T-helper 22 cell (primary cell): ENCODE data around the gene GAGE10.
"Not testable (repeated sequence)": the region's sequence is repeated elsewhere in the genome, so short reads cannot be mapped to it uniquely, and the experiment has no call there.

Experiments used
- DNase-seq: peaks from one replicate; pipeline ENCODE4 v3.0.0-alpha.2; 2020; ENCODE audit warnings: low read depth

The GAGE10 gene

DNA sequence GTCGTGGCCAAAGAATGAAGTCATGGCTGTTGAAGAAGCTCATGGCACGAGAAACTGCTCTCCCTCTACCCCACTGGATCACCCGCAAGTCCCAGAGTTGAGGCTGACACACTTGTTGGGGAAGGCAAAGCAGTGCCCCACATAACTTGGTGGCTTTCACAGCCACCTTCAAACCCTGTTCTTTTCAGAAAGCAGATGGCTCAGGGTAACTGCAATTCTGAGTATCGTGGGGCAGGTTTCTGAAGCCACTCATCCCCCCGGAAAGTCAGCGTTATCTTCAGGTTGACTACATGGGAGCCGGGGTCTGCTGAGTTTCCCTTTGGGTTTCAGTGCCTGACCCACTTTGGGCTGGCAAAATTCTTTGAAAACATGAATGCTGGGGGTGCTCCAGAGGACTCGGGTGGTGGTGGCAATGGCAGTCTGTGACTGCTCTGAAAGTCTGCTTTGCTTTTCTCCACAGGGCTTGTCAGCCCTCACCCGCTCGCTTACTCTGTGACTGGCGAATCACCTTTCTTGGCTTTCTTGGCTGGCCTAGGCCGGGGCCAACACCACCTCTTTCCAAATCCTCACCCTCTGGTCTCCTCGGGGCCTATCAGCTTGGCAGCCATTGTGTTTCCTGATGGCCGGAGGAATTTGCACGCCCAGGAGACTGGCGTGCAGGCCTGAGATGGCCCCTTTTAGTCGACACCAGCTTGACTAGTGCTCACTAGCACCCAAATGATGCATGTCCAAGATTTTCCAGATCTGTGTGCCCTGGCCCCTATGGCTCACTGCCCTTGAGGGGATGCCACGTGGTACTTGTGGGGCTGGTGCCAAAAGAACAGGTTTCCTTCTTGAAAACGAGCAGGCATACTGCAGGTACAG is 26.5 kb upstream of the GAGE10 start:
- DNase-seq = no peak

DNA sequence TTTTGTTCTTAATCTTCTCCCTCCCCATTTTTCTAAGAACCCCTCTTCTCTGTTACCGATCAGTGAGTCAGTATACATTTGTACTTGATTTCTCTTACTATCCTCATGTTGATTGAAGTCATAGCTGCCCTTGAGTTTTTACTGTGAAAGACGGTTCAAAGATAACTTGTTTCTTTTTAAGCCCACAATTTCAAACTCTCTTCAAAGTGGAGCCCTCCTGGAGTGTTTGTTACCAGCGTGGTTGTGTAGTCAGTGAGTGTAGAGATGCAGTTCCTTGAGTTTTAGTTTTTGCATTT is 26.0 kb upstream of the GAGE10 start:
- no peak for DNase-seq

DNA sequence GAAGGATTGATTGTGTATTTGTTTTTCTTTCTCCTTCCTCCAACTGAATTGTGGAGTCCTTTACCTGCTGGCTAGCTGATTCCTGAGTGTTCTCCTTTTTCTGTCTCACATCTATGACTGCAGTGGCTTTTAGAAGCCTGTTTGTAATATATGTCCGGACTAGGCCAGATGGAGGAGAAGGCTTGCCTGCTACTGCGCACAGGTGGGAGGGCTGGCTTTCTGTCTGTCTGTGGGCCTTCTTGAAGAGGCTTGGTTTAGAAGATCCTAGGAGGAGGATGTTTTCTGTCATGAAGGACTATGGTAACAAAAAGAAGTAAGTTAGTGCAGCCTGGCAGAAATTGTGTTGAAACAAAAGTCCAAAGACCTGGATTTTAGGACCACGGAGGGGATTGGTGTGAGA is 25.4 kb upstream of the GAGE10 start:
- no peak for DNase-seq

DNA sequence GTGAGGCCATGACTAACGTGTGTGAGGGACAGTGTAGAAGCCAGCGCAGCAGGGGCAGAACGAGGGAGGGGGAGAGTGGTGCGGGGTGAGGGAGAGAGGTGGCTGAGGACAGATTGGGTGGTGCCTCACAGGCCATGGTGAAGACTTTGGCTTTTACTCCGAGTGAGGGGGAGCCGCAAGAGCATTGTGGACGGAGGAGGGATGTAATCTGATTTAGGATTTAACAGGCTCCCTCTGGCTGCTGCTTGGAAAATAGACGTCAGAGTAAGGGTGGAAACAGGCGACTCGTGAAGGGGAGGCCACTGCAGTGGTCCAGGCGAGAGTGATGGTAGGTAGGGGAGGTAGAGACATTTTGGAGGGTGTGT is 20.8 kb upstream of the GAGE10 start:
- no peak for DNase-seq

DNA sequence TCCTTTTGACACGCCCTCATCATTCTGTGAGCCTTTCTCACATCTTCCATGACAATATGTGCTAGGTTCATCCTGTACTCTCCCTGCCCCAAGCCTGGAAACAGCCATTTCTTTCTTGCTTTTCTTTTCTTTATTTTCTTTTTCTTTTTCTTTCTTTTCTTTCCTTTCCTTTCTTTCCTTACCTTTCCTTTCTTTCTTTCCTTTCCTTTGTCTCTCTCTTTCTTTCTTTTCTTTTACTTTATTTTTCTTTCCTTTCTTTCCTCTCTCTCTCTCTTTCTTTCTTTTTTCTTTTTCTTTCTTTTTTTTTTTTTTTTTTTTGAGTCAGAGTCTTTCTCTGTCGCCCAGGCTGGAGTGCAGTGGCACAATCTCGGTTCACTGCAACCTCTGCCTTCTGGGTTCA is 19.2 kb upstream of the GAGE10 start:
- no peak for DNase-seq

DNA sequence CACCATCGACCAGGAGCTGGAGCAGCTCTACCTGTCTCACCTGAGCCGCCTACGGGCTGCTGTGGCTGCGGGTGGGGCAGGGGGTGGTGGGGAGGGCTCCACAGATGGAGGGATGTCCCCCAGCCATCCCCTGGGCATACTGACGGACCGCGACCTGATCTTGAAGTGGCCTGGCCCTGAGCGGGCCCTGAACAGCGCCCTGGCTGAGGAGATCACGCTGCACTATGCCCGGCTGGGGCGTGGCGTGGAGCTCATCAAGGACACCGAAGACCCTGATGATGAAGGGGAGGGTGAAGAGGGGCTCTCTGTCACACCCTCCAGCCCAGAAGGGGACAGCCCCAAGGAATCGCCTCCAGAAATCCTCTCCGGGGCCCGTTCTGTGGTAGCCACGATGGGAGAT is 17.3 kb upstream of the GAGE10 start:
- no peak for DNase-seq

DNA sequence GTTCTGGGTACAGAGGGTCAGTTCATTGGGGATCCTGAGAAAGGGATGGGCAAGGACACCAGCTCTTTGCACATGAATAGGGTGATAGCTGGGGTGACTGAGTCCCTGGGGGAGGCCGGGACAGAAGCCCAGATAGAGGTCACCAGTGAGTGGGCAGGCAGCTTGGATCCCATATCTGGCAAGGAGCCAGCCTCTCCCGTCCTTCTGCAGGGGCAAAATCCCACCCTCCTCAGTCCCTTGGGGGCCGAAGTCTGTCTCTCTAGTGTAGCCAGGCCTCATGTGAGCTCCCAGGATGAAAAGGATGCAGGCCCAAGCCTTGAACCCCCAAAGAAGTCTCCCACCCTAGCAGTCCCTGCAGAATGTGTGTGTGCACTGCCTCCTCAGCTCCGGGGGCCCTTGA is 16.9 kb upstream of the GAGE10 start:
- no peak for DNase-seq

DNA sequence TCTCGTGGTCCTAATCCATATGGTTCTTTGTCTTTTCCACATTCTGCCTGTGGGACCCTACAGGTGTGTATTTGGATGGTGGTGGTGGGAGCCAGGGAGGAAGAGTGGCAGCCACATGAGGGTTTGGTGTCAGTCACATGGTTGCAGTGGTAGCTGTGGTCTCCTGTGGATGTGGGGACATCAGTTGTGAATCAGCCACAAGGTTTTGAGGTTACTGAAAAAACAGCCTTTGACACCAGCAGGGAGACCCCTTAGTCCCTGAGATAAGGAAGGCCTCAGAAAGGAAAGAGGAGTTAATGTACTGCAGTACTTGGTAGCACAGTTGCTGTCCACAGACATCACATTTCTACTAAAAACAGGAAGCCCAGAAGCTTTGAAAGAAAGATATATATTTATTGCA is 15.8 kb upstream of the GAGE10 start:
- no peak for DNase-seq

DNA sequence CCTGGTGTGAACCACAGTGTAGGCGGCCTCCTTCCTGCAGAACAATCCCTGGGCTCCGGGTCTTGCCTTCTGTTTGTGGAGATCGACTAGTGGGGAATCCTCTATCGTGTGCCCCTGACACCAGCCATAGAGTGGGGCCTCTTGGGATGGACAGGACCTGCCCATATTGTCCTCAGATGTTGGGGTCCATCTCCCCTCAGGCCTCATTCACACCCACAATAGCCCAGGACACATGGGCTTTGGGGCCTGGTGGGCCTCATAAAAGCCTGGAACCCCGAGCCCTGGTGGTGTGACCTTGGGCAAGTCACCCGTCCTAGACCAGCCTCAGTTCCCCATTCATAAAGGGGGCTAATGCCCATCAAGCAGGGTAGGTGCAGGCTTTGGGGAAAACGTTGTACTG is 13.2 kb upstream of the GAGE10 start:
- DNase-seq = no peak

DNA sequence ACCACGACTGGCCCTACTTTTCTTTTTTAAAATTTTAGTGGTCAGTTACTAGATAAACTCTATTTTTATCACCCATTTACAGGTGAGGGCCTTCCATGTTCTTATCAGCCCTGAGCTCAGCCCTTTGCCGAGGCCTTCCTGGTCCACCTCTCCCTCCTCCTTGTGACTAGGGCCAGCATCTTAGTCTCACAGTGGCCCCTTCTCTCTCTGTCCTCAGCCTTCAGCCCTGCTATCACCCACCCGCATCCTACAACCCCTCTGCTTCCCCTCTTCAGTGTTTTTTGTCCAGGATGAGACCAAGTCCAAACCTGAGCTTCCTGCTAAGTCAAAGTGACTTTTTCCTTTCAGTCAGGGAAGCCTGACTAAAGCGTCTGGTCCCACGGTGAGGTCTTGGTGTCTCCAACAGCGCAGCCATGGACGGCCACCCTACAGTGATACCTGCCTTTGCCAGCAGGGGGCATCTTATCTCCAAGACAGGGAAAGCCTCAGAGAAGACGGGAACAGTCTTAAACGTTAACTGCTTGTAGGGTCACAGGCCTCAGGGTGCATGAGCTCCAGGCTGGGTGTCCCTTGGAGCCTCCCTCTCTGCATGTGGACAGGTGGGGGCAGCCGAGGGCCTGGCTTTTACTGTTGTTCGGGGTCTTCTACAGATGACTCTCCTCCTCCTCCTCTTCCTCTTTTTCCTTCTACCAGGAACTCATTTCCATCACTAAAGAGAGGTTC is 11.7 kb upstream of the GAGE10 start:
- DNase-seq = no peak

DNA sequence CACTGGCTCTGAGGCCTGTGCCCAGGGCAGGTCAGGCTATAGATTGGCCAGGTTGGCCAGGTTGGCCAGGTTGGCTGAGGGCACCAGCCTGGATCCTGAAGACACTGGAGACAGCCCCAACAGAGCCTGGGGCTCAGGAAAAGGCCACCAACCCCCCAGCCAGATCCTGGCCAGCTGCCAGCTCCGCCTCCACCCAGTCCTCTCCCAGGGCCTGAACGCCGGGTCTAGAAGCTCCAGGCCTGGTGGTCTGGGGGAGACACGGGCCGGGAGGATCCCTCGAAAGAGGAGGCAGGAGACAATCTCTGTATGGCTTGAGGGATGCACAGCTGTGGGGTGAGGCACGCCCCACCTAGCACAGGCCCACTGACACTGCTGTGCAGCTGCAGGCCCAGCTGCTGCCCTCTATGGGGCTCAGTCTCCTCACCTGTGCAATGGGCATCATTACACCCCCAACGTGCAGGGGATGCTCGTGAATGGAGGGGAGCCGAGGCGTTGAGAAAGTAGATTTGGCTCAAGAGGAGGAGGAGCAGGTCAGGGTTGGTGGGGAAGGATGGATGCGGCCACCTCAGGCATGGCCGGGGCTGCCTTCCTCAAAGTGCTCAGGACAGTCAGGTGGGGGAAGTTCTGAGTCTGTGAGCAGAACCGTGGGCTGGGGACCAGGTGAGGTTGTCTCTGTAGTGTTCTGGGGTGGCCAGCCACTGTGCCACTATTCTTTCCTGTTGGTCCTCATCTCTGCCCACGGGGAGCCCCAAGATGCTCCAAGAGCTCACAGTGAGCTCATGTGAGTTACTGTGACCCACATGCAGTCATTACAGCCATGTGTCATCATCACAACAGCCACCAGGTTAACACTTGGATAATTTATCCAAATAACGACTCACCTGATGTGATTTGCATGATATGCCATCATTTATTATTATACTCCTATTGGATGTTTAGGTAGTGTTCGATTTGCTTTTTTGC is 10.8 kb upstream of the GAGE10 start:
- DNase-seq = no peak

DNA sequence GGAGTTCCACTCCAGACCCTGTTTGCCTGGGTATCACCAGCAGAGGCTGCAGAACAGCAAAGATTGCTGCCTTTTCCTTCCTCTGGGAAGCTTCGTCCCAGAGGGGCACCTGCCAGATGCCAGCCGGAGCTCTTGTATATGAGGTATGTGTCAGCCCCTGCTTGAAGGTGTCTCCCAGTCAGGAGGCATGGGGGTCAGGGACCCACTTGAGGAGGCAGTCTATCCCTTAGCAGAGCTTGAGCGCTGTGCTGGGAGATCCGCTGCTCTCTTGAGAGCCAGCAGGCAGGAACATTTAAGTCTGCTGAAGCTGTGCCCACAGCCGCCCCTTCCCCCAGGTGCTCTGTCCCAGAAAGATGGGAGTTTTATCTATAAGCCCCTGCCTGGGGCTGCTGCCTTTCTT is 4.2 kb upstream of the GAGE10 start:
- DNase-seq = not testable (repeated sequence)

DNA sequence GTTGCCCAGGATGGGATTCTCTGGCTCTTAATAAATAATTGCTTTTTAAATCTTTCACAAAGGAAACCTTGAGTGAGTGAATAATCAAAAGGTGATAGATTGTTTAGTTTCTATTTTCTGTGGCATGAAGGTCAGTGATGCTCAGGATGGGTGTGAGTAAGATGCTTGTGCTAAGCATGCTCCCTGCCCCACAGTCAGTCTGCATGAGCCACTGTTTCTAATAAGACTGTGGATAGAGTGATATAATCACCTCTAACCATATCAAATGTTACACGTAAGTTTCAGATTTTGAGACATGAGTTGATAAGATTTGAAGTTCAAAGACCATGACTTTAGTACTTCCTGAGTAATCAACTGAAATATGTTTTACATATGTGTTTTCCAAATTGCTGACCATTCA is 2.7 kb upstream of the GAGE10 start:
- no peak for DNase-seq

DNA sequence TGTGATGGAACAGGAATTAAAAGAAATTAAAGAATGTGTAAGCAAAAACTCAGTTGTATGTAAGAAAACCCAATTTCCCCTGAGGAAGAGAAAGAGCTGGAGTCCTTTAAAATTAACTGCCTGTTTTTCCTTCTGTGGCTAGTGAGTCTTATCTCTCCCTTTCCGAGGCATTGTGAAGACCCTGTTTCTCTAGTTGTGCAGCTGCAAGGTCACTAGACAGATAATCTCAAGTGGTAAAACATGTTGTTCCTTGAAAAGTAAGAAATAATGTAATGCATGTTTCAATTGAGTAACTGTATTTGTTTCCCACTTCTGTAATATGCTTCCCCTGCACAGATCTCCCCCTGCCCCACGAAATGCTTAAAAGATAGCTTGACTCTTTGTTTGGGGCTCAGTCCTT is 4.3 kb downstream of the GAGE10 start:
- not testable (repeated sequence) for DNase-seq

DNA sequence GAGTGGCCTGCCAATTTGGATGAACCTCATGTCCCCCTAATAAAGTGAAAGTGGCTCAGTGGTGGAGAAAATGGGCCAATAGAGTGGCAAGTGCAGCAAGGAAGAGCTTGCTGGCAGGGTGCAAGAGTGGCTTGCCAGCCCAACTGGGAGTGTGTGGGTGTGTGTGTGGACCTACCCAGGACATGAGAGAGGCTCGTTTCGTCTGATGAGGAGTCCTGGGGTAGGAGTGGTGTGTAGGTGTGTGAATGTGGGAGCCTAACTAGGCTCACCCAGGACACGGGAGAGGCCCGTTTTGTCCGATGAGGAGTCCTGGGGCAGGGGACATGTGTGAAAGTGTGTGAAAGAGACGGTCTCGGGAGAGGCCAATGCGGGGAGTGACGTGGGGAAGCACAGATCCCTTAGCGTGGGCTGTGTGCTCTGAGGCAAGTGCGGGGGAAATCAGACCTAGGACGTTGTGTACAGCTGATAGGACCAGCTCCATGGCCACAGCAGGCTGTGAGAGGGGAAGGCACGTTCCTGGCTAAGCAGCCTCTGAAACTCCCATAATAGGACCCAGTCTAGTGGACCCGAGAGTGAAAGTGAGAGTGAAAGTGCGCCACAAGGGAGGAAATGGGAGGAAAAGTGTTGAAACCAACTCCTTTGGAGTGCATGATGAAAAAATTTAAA is 5.3 kb downstream of the GAGE10 start:
- DNase-seq = no peak

DNA sequence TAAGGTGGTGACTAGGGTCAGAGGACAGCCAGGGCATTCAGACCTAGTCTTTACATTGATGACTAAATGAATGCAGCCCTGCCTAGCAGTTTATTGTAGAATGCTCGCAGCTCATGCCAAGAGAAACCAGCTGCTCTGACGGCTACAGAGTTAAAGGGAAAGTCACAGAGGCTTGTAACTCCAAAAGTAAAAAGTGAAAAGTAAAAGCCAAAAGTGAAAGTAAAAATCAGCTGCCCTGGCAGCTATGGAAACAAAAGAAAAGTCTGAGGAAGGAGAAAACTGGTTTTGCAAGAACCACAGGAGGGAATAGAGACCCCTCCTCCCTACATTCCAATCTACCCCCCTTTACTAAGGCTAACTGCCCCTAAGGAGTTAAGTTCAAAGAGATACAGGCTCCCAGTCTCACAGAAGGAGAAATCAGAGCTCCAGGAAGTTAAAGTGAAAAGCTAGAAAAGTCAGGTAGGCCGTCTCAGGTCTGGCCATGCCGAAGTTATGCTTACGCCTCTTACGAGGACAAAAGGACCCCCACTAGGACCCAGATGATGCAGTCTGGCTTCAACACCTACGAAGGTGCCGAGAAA is 6.0 kb downstream of the GAGE10 start:
- no peak for DNase-seq

DNA sequence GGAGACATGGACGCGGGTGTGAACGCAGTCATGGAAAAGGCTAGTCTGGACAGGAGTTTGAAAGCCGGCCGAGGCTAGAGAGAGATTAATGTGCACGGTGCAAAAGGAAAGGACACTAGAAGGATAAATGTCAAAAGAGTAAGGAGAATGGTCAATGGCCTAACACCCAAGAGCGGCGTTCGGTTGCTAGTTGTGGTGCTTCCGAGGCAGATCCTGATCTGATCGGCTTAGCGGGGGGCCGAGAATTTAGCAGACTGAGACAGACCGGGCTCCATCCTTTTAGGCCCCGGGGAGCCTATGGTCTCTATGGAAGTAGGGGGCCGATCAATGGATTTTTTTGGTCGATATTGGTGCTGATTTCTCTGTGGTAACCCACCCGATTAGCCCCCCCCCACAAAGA is 6.9 kb downstream of the GAGE10 start:
- DNase-seq = no peak

DNA sequence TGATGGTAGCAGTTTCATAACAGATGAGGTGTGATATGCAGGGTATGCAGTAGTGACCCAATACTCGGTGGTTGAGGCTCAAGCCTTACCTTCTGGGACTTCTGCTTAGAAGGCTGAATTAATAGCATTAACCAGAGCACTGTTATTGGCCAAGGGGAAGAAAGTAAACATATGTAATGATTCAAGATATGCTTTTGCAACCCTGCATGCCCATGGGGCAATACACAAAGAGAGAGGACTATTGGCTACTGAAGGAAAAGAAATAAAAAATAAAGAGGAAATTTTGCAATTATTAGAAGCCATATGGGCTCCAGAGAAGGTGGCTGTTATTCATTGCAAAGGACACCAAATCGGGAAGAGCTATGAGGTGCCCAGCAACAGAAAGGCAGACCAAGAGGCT is 8.7 kb downstream of the GAGE10 start:
- no peak for DNase-seq

DNA sequence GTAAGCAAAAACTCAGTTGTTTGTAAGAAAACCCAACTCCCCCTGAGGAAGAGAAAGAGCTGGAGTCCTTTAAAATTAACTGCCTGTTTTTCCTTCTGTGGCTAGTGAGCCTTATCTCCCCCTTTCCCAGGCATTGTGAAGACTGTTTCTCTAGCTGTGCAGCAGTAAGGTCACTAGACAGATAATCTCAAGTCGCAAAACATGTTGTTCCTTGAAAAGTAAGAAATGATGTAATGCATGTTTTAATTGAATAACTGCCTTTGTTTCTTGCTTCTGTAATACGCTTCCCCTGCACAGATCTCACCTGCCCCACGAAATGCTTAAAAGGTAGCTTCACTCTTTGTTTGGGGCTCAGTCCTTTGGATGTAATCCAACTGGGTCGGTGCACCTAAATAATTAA is 12.6 kb downstream of the GAGE10 start:
- DNase-seq = no peak

DNA sequence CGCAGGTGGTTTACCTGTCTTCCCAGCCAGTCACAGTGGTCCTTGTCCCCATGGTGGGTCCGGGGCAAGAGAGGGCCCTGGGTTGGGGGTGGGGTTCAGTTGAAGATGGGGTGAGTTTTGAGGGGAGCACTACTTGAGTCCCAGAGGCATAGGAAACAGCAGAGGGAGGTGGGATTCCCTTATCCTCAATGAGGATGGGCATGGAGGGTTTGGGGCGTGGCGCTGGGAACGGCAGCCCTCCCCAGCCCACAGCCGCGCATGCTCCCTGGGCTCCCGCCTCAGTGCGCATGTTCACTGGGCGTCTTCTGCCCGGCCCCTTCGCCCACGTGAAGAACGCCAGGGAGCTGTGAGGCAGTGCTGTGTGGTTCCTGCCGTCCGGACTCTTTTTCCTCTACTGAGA is 18.3 kb downstream of the GAGE10 start, which contains the start of gene GAGE12J:
GAGE12J (plus strand) TSS at position 301 of the 400 bp plus-strand sequence. CDS start 1,157 bp downstream, outside the sequence.
- not testable (repeated sequence) for DNase-seq

DNA sequence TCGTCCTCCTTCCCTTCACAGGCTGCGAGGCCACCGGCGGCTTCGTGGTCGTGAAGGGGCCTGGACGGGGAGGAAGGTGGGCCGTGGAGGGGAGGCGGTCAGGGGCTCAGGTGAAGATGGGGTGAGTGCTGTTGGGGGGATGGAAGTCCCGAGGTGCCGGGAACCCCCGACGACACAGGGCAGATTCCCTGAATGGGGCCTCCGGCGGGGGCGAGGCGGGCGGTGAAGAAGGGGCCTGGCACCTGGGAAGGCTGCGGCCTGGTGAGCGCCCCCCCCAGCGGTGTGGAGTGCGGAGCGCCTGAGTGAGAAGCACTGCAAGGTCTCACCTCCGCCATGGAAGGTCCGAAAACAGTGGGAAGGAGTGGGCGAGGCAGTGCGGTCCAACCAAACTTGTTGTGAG is 18.8 kb downstream of the GAGE10 start:
- not testable (repeated sequence) for DNase-seq

DNA sequence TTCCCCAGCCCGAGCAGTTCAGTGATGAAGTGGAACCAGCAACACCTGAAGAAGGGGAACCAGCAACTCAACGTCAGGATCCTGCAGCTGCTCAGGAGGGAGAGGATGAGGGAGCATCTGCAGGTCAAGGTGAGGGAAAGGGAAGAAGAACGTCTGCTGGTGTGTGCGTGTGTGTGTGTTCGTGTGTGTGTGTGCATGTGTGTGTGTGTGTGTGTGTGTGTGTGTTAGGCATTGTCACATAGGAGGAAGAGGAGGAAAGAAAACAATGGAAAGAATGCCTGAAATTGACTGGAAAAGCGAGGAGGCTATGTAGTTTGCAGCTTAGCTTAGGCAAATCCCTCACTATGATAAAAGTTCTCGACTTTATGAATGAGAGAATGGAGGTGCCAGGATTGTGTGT is 20.3 kb downstream of the GAGE10 start:
- not testable (repeated sequence) for DNase-seq
